Measurements from ENCODE around the gene CABS1.

The CABS1 gene

GRCh38 chr4:70334681-70335080 lies at the start of gene CABS1:
Gene CABS1, plus strand, starts transcription at chr4:70334981. Its CDS starts 59 bp downstream, at chr4:70335040.
- no peak for DNase-seq

- no peak for DNase-seq
Measured at GRCh38 chr4:70288651-70289050, 46.1 kb upstream of the CABS1 start.

GRCh38 chr4:70291341-70291740 lies 43.4 kb upstream of the CABS1 start:
- DNase-seq = no peak

GRCh38 chr4:70297576-70297975 lies 37.2 kb upstream of the CABS1 start:
- no peak for DNase-seq

- no peak for DNase-seq
Measured at GRCh38 chr4:70298051-70298450, 36.7 kb upstream of the CABS1 start.

- DNase-seq = no peak
Measured at GRCh38 chr4:70299643-70300042, 35.1 kb upstream of the CABS1 start.

GRCh38 chr4:70300215-70300614 lies 34.6 kb upstream of the CABS1 start:
- no peak for DNase-seq

- DNase-seq = no peak
Measured at GRCh38 chr4:70303090-70303489, 31.7 kb upstream of the CABS1 start.

- DNase-seq = no peak
Measured at GRCh38 chr4:70305601-70306000, 29.2 kb upstream of the CABS1 start.

GRCh38 chr4:70306076-70306475 lies 28.7 kb upstream of the CABS1 start:
- no peak for DNase-seq

- no peak for DNase-seq
Measured at GRCh38 chr4:70313736-70314135, 21.0 kb upstream of the CABS1 start.

GRCh38 chr4:70315928-70316327 lies 18.9 kb upstream of the CABS1 start:
- no peak for DNase-seq

- no peak for DNase-seq
Measured at GRCh38 chr4:70326052-70326451, 8.7 kb upstream of the CABS1 start.

- no peak for DNase-seq
Measured at GRCh38 chr4:70336043-70336442, 1.3 kb downstream of the CABS1 start.

- DNase-seq = no peak
Measured at GRCh38 chr4:70337886-70338420, 3.2 kb downstream of the CABS1 start.

GRCh38 chr4:70356185-70356584 lies 21.4 kb downstream of the CABS1 start:
- no peak for DNase-seq

- no peak for DNase-seq
Measured at GRCh38 chr4:70359115-70359661, 24.4 kb downstream of the CABS1 start.

- DNase-seq = no peak
Measured at GRCh38 chr4:70360460-70360859, 25.7 kb downstream of the CABS1 start, which contains the start of gene SMR3A. Gene SMR3A, plus strand, starts transcription at chr4:70360760. Its CDS starts 1,356 bp downstream, at chr4:70362116.

GRCh38 chr4:70364002-70364401 lies 29.2 kb downstream of the CABS1 start:
- DNase-seq = no peak

GRCh38 chr4:70365479-70365878 lies 30.7 kb downstream of the CABS1 start:
- DNase-seq = no peak

GRCh38 chr4:70367813-70368212 lies 33.0 kb downstream of the CABS1 start:
- no peak for DNase-seq

- DNase-seq = no peak
Measured at GRCh38 chr4:70371987-70372386, 37.2 kb downstream of the CABS1 start.

GRCh38 chr4:70372760-70373159 lies 38.0 kb downstream of the CABS1 start:
- no peak for DNase-seq

GRCh38 chr4:70380578-70380977 lies 45.8 kb downstream of the CABS1 start:
- no peak for DNase-seq

- DNase-seq = no peak
Measured at GRCh38 chr4:70382691-70383181, 48.0 kb downstream of the CABS1 start, which contains the start of gene SMR3B. Gene SMR3B, plus strand, starts transcription at chr4:70383131. Its CDS starts 1,380 bp downstream, at chr4:70384511.

Data from amniotic stem cell (primary cell).